IMR-90 (cell line): ENCODE data around the gene CCDC85B. TPM values are rescaled to one million over a fixed set of nuclear protein-coding genes. Genes with fewer than 3 reads are reported as not detected.
A peak's percentile ranks its signal among the peaks of the same experiment; 100 is the strongest.

Source experiments
- ATAC-seq: fragments of 200-7000 bp; cut with Tn5 transposase; 2 replicates; pipeline ENCODE4 v1.9.1; 2020; ENCODE audit warnings: low read depth, mild to moderate bottlenecking, moderate library complexity
- BruUV-seq: library from RNA; stranded (reverse); fragments of 400-500 nt; replicated peaks from 2 replicates; lab custom pipeline; 2021; lab: Mats Ljungman, UMichigan
- CTCF ChIA-PET: fragments of 300-600 bp; formaldehyde crosslinking; extraction: SDS; loops from one replicate; lab custom pipeline; 2021; ENCODE audit warnings: antibody characterized with exemption; lab: Yijun Ruan, JAX
- POLR2A ChIA-PET: fragments of 300-600 bp; sonication (Branson Sonifier 250); formaldehyde crosslinking; loops from one replicate; lab custom pipeline; 2022; ENCODE audit warnings: antibody characterized with exemption; ENCODE audit not compliant: unreplicated experiment; lab: Charles Lee
- DNase-seq: peaks from one replicate; pipeline ENCODE4 v3.0.0; 2013
- H2AFZ ChIP-seq: replicated peaks from 2 replicates; pipeline ENCODE3; 2013; ENCODE audit warnings: low read length, mild to moderate bottlenecking; ENCODE audit not compliant: poor library complexity
- H2AK5ac ChIP-seq: 2 replicates; pipeline ENCODE4 v1.6.1; 2013; ENCODE audit warnings: low read depth, low read length, inconsistent platforms
- H2AK9ac ChIP-seq: replicated peaks from 2 replicates; pipeline ENCODE3; 2013; ENCODE audit warnings: mild to moderate bottlenecking, low read depth, low read length, moderate library complexity; ENCODE audit not compliant: poor library complexity
- H2BK120ac ChIP-seq: 2 replicates; pipeline ENCODE4 v1.6.1; 2013; ENCODE audit warnings: low read depth, low read length, inconsistent platforms
- H2BK15ac ChIP-seq: 3 replicates; pipeline ENCODE4 v1.6.1; 2013; ENCODE audit warnings: low read depth, low read length, inconsistent platforms
- H2BK20ac ChIP-seq: 2 replicates; pipeline ENCODE4 v1.6.1; 2013; ENCODE audit warnings: low read depth, mild to moderate bottlenecking, inconsistent platforms, low read length, moderate library complexity
- H2BK5ac ChIP-seq: 2 replicates; pipeline ENCODE4 v1.6.1; 2013; ENCODE audit warnings: mild to moderate bottlenecking, low read depth, low read length, inconsistent platforms; ENCODE audit not compliant: poor library complexity, severe bottlenecking
- H3K14ac ChIP-seq: replicated peaks from 2 replicates; pipeline ENCODE4 v1.6.1; 2013; ENCODE audit warnings: low read depth, low read length, inconsistent platforms
- H3K18ac ChIP-seq: 2 replicates; pipeline ENCODE4 v1.6.1; 2013; ENCODE audit warnings: low read depth, low read length, control low read depth
- H3K23ac ChIP-seq: 2 replicates; pipeline ENCODE4 v1.6.1; 2013; ENCODE audit warnings: low read depth, low read length, inconsistent platforms
- H3K27ac ChIP-seq: 2 replicates; pipeline ENCODE4 v1.5.1; 2013; ENCODE audit warnings: mild to moderate bottlenecking, control low read depth, low read length; ENCODE audit not compliant: insufficient read depth
- H3K27me3 ChIP-seq: 2 replicates; pipeline ENCODE4 v1.6.1; 2013; ENCODE audit warnings: low read length; ENCODE audit not compliant: control insufficient read depth, insufficient read depth
- H3K36me3 ChIP-seq: 2 replicates; pipeline ENCODE4 v1.6.1; 2013; ENCODE audit warnings: low read length, mixed read lengths; ENCODE audit not compliant: control insufficient read depth, insufficient read depth
- H3K4ac ChIP-seq: 2 replicates; pipeline ENCODE4 v1.6.1; 2013; ENCODE audit warnings: low read depth, low read length, inconsistent platforms
- H3K4me1 ChIP-seq: 2 replicates; pipeline ENCODE4 v1.6.1; 2013; ENCODE audit warnings: low read length, mixed read lengths; ENCODE audit not compliant: control insufficient read depth, insufficient read depth
- H3K4me2 ChIP-seq: 2 replicates; pipeline ENCODE4 v1.6.1; 2013; ENCODE audit warnings: low read depth, mild to moderate bottlenecking, control low read depth, low read length, moderate library complexity
- H3K4me3 ChIP-seq: 2 replicates; pipeline ENCODE4 v1.5.1; 2013; ENCODE audit warnings: low read depth, mild to moderate bottlenecking, control low read depth, low read length, moderate library complexity; ENCODE audit not compliant: insufficient read depth
- H3K56ac ChIP-seq: 2 replicates; pipeline ENCODE4 v1.6.1; 2013; ENCODE audit warnings: low read length, inconsistent platforms; ENCODE audit not compliant: insufficient read depth; ENCODE audit errors: extremely low read depth
- H3K79me1 ChIP-seq, 2 experiments: 2 replicates each; pipeline ENCODE4 v1.6.1; 2013; ENCODE audit warnings: low read length in 2 of 2, inconsistent platforms in 1 of 2, low read depth in 1 of 2
- H3K9ac ChIP-seq: 2 replicates; pipeline ENCODE4 v1.6.1; 2013; ENCODE audit warnings: low read depth, low read length, control low read depth
- H3K9me1 ChIP-seq: 2 replicates; pipeline ENCODE4 v1.6.1; 2013; ENCODE audit warnings: low read length, inconsistent platforms; ENCODE audit not compliant: insufficient read depth
- H3K9me3 ChIP-seq: 2 replicates; pipeline ENCODE4 v1.6.1; 2013; ENCODE audit warnings: low read length; ENCODE audit not compliant: control insufficient read depth, insufficient read depth
- H4K20me1 ChIP-seq: 2 replicates; pipeline ENCODE4 v1.6.1; 2013; ENCODE audit warnings: low read length, inconsistent platforms; ENCODE audit not compliant: insufficient read depth
- H4K5ac ChIP-seq: 2 replicates; pipeline ENCODE4 v1.6.1; 2013; ENCODE audit warnings: mild to moderate bottlenecking, low read depth, low read length, control low read depth
- H4K8ac ChIP-seq, 2 experiments: 2 replicates each; pipeline ENCODE4 v1.6.1; 2013; ENCODE audit warnings: low read depth in 2 of 2, low read length in 2 of 2, control low read depth in 1 of 2, inconsistent platforms in 1 of 2
- H4K91ac ChIP-seq: 2 replicates; pipeline ENCODE4 v1.6.1; 2013; ENCODE audit warnings: low read depth, low read length, inconsistent platforms; ENCODE audit not compliant: insufficient read depth
- BHLHE40 ChIP-seq: fragments of 150-350 bp; IDR thresholded peaks from 2 replicates; pipeline ENCODE4 v1.6.1; 2016; ENCODE audit warnings: mild to moderate bottlenecking, low read depth, low read length
- CEBPB ChIP-seq: IDR thresholded peaks from 2 replicates; pipeline ENCODE4 v1.6.1; 2012; ENCODE audit warnings: low read depth, low read length, improper control_type of control experiment
- CHD1 ChIP-seq: IDR thresholded peaks from 2 replicates; pipeline ENCODE4 v1.6.1; 2012; ENCODE audit warnings: low read depth, low read length, improper control_type of control experiment
- ELK1 ChIP-seq: fragments of 150-350 bp; IDR thresholded peaks from 2 replicates; pipeline ENCODE4 v1.6.1; 2016; ENCODE audit warnings: low read depth, mild to moderate bottlenecking, low read length, moderate library complexity, borderline replicate concordance
- FOS ChIP-seq: fragments of 150-350 bp; IDR thresholded peaks from 2 replicates; pipeline ENCODE4 v1.6.1; 2016; ENCODE audit warnings: low read depth, low read length
- MAFK ChIP-seq: IDR thresholded peaks from 2 replicates; pipeline ENCODE4 v1.6.1; 2012; ENCODE audit warnings: low read depth, low read length, improper control_type of control experiment
- MAZ ChIP-seq: IDR thresholded peaks from 2 replicates; pipeline ENCODE4 v1.6.1; 2012; ENCODE audit warnings: low read depth, mild to moderate bottlenecking, low read length, improper control_type of control experiment, moderate library complexity, borderline replicate concordance
- MXI1 ChIP-seq: IDR thresholded peaks from 2 replicates; pipeline ENCODE4 v1.6.1; 2012; ENCODE audit warnings: low read depth, mild to moderate bottlenecking, low read length, moderate library complexity, borderline replicate concordance
- NFE2L2 ChIP-seq: fragments of 150-350 bp; IDR thresholded peaks from 2 replicates; pipeline ENCODE4 v1.6.1; 2016; ENCODE audit warnings: low read depth, mild to moderate bottlenecking, low read length
- POLR2A ChIP-seq: IDR thresholded peaks from 2 replicates; pipeline ENCODE4 v1.6.1; 2012; ENCODE audit warnings: mild to moderate bottlenecking, low read depth, low read length
- RAD21 ChIP-seq: IDR thresholded peaks from 2 replicates; pipeline ENCODE4 v1.6.1; 2012; ENCODE audit warnings: low read length, improper control_type of control experiment
- RCOR1 ChIP-seq: IDR thresholded peaks from 2 replicates; pipeline ENCODE4 v1.6.1; 2012; ENCODE audit warnings: mild to moderate bottlenecking, low read length, improper control_type of control experiment; ENCODE audit not compliant: insufficient replicate concordance
- RFX5 ChIP-seq: IDR thresholded peaks from 2 replicates; pipeline ENCODE4 v1.8.0; 2012; ENCODE audit warnings: low read depth, mild to moderate bottlenecking, low read length, moderate library complexity
- SMC3 ChIP-seq: fragments of 150-350 bp; IDR thresholded peaks from 2 replicates; pipeline ENCODE4 v1.6.1; 2016; ENCODE audit warnings: low read depth, mild to moderate bottlenecking, antibody characterized with exemption, low read length, moderate library complexity
- WGBS, 2 experiments: methylation state at CpG; one replicate each; pipeline versions ENCODE4 v1.1.5 to v1.1.7; 2013; ENCODE audit warnings: missing lambda C conversion rate in 2 of 2; ENCODE audit not compliant: insufficient read length in 1 of 2; ENCODE audit errors: extremely low coverage in 2 of 2; 5-methylcytosine and 5-hydroxymethylcytosine counted together
- dilution Hi-C: fragments of 300-500 bp; cut with HindIII; formaldehyde crosslinking; loops from one replicate; pipeline ENCODE4 v1.14.3; 2018; ENCODE audit warnings: low sequenced_read_pairs; ENCODE audit not compliant: unreplicated experiment
- in situ Hi-C: fragments of 300-500 bp; cut with MboI; formaldehyde crosslinking; loops from 3 replicates; pipeline ENCODE4 v1.14.3; 2019; ENCODE audit warnings: low sequenced_read_pairs, inconsistent platforms, mixed read lengths
- intact Hi-C: fragments of 100-400 bp; cut with micrococcal nuclease; formaldehyde crosslinking; loops from 2 replicates; pipeline ENCODE4 v1.10.0; 2022
- polyA plus RNA-seq, 3 experiments: library from polyadenylated mRNA; depleted of rRNA; stranded (reverse); fragments of >200 nt; gene quantifications; 2 replicates each; pipeline ENCODE4 v1.2.3, GENCODE V29; 2012; ENCODE audit warnings: low replicate concordance in 1 of 3
- total RNA-seq: library from RNA; depleted of rRNA; stranded (reverse); fragments of >200 nt; gene quantifications from 2 replicates; pipeline ENCODE4 v1.2.3, GENCODE V29; 2012
- TF ChIP-seq, protein P1 (sequence below): conservative IDR thresholded peaks from 2 replicates; pipeline ENCODE4 v1.5.1; 2012; ENCODE audit warnings: mild to moderate bottlenecking, low read depth, low read length, improper control_type of control experiment

Gene CCDC85B
- total and polyA plus RNA-seq, 2 of the 4 experiments (the other 2 are of a cell fraction), result 17.6 to 35.4 TPM

- peak within 1 kb of the TSS; percentile 56 for H2BK15ac ChIP-seq
- peaks cover 35% of the 10 kb centered on the region for H3K36me3 ChIP-seq
- H3K4me3 ChIP-seq, result peak within 1 kb of the TSS; percentile 100
- peak within 1 kb of the TSS; percentile 95 for H3K14ac ChIP-seq
- in situ Hi-C loops (no loop called here), intact Hi-C loops (loop anchor here (5.0 kb wide), 1 partner anchor 43 kb away; the partner anchor contains the start of gene SART1), dilution Hi-C loops (no loop called here)
- 0% methylated on average over 36 of the region's 59 CpGs; no CpG with 5 or more reads in 1 of the 2 experiments for WGBS, 2 experiments
- CTCF ChIA-PET, result no interaction called here
- peak within 1 kb of the TSS; percentile 99 for H2AK5ac ChIP-seq
- H3K4me2 ChIP-seq, result peak within 1 kb of the TSS; percentile 96
- H3K56ac ChIP-seq, result peak within 1 kb of the TSS; percentile 93
- peak within 1 kb of the TSS; percentile 79 for H2BK20ac ChIP-seq
- BruUV-seq, result no TSS peak
- H3K18ac ChIP-seq, result peak within 1 kb of the TSS; percentile 99
- H3K79me1 ChIP-seq, result peaks cover 19 to 53% of the 10 kb centered on the region in 2 experiments
- peaks cover 11% of the 10 kb centered on the region for H4K20me1 ChIP-seq
- peak within 1 kb of the TSS; percentile 97 for H4K91ac ChIP-seq
- POLR2A ChIA-PET, result no interaction called here
- H2BK5ac ChIP-seq, result peak within 1 kb of the TSS; percentile 96
- peak within 1 kb of the TSS; percentile 99 for H4K5ac ChIP-seq
- peak within 1 kb of the TSS; percentile 100 for H3K9ac ChIP-seq
- peak within 1 kb of the TSS; percentile 100 for H2BK120ac ChIP-seq
- peak within 1 kb of the TSS; percentile 98 for H3K4ac ChIP-seq
- peak within 1 kb of the TSS; percentile 93 for H3K27ac ChIP-seq
- TF ChIP-seq RCOR1 (peak; percentile 65), ELK1 (no peak), BHLHE40 (peak; percentile 66), RFX5 (no peak), POLR2A (0 out of 2 replicates have a peak, but pooled peaks have one; percentile 29), CHD1 (peak; percentile 81), MXI1 (peak; percentile 77; the same call in 1 of the 2 replicates), FOS (peak; percentile 42; the same call in 1 of the 2 replicates), MAFK (no peak), MAZ (peak; percentile 98), SMC3 (peak; percentile 52), NFE2L2 (0 out of 2 replicates have a peak, but pooled peaks have one; percentile 18), RAD21 (peak; percentile 43), CEBPB (no peak)
- TF ChIP-seq, protein P1, sequence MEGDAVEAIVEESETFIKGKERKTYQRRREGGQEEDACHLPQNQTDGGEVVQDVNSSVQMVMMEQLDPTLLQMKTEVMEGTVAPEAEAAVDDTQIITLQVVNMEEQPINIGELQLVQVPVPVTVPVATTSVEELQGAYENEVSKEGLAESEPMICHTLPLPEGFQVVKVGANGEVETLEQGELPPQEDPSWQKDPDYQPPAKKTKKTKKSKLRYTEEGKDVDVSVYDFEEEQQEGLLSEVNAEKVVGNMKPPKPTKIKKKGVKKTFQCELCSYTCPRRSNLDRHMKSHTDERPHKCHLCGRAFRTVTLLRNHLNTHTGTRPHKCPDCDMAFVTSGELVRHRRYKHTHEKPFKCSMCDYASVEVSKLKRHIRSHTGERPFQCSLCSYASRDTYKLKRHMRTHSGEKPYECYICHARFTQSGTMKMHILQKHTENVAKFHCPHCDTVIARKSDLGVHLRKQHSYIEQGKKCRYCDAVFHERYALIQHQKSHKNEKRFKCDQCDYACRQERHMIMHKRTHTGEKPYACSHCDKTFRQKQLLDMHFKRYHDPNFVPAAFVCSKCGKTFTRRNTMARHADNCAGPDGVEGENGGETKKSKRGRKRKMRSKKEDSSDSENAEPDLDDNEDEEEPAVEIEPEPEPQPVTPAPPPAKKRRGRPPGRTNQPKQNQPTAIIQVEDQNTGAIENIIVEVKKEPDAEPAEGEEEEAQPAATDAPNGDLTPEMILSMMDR, result 0 out of 2 replicates have a peak, but pooled peaks have one; percentile 10
- ATAC-seq (peak; percentile 79), DNase-seq (peak; percentile 97)
- peaks cover 42% of the 10 kb centered on the region for H3K4me1 ChIP-seq
- H2AFZ ChIP-seq, result peak within 1 kb of the TSS; percentile 94
- peak within 1 kb of the TSS; percentile 100 for H2AK9ac ChIP-seq
- peak within 1 kb of the TSS; percentile 64 to 97 for H4K8ac ChIP-seq
- peak within 1 kb of the TSS; percentile 97 for H3K23ac ChIP-seq
- peaks cover 26% of the 10 kb centered on the region for H3K9me1 ChIP-seq
- no peaks in the 10 kb centered on the region for H3K27me3 ChIP-seq
- H3K9me3 ChIP-seq, result no peaks in the 10 kb centered on the region
These were observed 28.7 kb downstream of the CCDC85B start, which contains the start of gene DRAP1 for GRCh38 chr11:65919141-65919572. DRAP1 (plus strand) TSS chr11:65919426; CDS start chr11:65919502, 76 bp downstream.
